ENCODE data around the gene ACAP1.

The ACAP1 gene

DNA sequence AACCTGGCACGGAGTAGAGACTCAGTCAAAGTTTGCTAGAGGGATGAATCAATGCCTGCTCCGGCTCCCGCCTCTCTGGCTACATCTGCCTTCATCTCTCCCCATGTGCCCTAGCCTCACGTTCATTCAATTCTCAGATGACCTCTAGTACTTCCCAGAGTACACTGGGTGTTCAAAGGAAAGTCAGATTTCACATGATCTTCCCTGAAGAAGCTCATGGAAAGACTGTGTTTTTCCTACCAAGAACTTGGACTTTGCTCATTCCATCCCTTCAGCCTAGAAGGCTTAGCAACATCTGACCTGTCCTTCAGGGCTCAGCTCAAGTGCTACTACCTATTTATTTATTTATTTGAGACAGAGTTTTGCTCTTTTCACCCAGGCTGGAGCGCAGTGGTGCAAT lies 33.5 kb downstream of the ACAP1 start:
- no peaks in the 10 kb centered on the region for H3K9me3 ChIP-seq (ENCODE audit: control insufficient read depth, low read length)
- no peaks in the 10 kb centered on the region for H3K36me3 ChIP-seq (ENCODE audit: control insufficient read depth, insufficient read depth, low read length)
- no peaks in the 10 kb centered on the region for H3K27me3 ChIP-seq (ENCODE audit: control insufficient read depth, insufficient read depth, low read length, poor library complexity, severe bottlenecking)
- H3K4me1 ChIP-seq (ENCODE audit: control insufficient read depth, insufficient read depth, low read length), result no peaks in the 10 kb centered on the region
- no peak overlapping the region for H3K4me3 ChIP-seq (ENCODE audit: insufficient read depth, low read depth, low read length)
- WGBS, 2 experiments, result 86 to 90% methylated on average over 5 of the region's 5 CpGs
- H3K27ac ChIP-seq (ENCODE audit: insufficient read depth, low read depth, low read length, poor library complexity, severe bottlenecking), result no peak overlapping the region

- no peaks in the 10 kb centered on the region for H3K4me1 ChIP-seq (ENCODE audit: control insufficient read depth, insufficient read depth, low read length)
- 86 to 97% methylated on average over 3 to 4 of the region's 4 CpGs for WGBS, 2 experiments
- no peak overlapping the region for H3K27ac ChIP-seq (ENCODE audit: insufficient read depth, low read depth, low read length, poor library complexity, severe bottlenecking)
- no peaks in the 10 kb centered on the region for H3K9me3 ChIP-seq (ENCODE audit: control insufficient read depth, low read length)
- no peak overlapping the region for H3K4me3 ChIP-seq (ENCODE audit: insufficient read depth, low read depth, low read length)
- H3K27me3 ChIP-seq (ENCODE audit: control insufficient read depth, insufficient read depth, low read length, poor library complexity, severe bottlenecking), result no peaks in the 10 kb centered on the region
- no peaks in the 10 kb centered on the region for H3K36me3 ChIP-seq (ENCODE audit: control insufficient read depth, insufficient read depth, low read length)
Measured at GRCh38 chr17:7370853-7371252, 34.5 kb downstream of the ACAP1 start.

GRCh38 chr17:7374353-7374752 lies 38.0 kb downstream of the ACAP1 start:
- Histone ChIP-seq H3K4me1 (ENCODE audit: control insufficient read depth, insufficient read depth, low read length) (no peaks in the 10 kb centered on the region), H3K27ac (ENCODE audit: insufficient read depth, low read depth, low read length, poor library complexity, severe bottlenecking) (no peak overlapping the region), H3K36me3 (ENCODE audit: control insufficient read depth, insufficient read depth, low read length) (no peaks in the 10 kb centered on the region), H3K27me3 (ENCODE audit: control insufficient read depth, insufficient read depth, low read length, poor library complexity, severe bottlenecking) (peaks cover 2% of the 10 kb centered on the region), H3K9me3 (ENCODE audit: control insufficient read depth, low read length) (no peaks in the 10 kb centered on the region), H3K4me3 (ENCODE audit: insufficient read depth, low read depth, low read length) (no peak overlapping the region)
- 89 to 94% methylated on average over 2 of the region's 2 CpGs for WGBS, 2 experiments

DNA sequence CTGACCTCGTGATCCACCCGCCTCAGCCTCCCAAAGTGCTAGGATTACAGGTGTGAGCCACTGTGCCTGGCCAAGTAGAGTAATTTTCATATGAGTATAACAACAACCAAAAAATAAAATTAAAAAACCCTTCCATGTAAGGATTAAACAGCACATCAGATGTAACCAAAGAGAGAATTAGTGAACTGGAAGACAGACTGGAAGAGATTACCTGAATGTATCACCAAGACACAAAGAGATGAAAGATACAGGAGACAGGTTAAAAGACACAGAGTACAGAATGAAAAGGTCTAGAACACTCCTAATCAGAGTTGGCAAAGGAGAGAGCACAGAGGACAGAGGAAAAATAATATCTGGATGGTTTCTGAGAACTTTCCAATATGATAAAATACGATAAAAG lies 42.8 kb downstream of the ACAP1 start:
- 89 to 92% methylated on average over 2 of the region's 3 CpGs for WGBS, 2 experiments
- Histone ChIP-seq H3K27ac (ENCODE audit: insufficient read depth, low read depth, low read length, poor library complexity, severe bottlenecking) (no peak overlapping the region), H3K27me3 (ENCODE audit: control insufficient read depth, insufficient read depth, low read length, poor library complexity, severe bottlenecking) (peaks cover 50% of the 10 kb centered on the region), H3K4me3 (ENCODE audit: insufficient read depth, low read depth, low read length) (no peak overlapping the region), H3K4me1 (ENCODE audit: control insufficient read depth, insufficient read depth, low read length) (no peaks in the 10 kb centered on the region), H3K36me3 (ENCODE audit: control insufficient read depth, insufficient read depth, low read length) (no peaks in the 10 kb centered on the region), H3K9me3 (ENCODE audit: control insufficient read depth, low read length) (no peaks in the 10 kb centered on the region)

DNA sequence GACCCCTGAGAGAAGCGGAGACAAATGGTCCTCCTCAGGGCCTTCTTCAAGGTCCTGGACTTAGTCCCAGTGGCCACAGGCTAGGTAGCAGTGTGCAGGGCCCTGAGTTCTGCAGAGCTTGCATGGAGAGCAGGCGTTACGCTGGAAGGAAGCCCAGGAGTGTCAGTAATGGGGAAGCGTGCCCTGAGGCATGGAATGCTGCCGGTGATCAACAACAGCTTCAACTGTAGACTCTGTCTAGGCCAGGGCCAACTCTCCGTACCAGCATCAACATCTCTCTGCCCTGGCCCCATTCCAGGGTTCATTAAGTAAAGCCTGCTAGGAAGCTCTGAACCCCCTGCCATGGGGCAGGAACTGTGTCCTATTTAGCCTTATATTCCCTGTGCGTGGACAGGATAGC lies 44.0 kb downstream of the ACAP1 start:
- no peak overlapping the region for H3K27ac ChIP-seq (ENCODE audit: insufficient read depth, low read depth, low read length, poor library complexity, severe bottlenecking)
- peaks cover 4% of the 10 kb centered on the region for H3K4me1 ChIP-seq (ENCODE audit: control insufficient read depth, insufficient read depth, low read length)
- 85 to 86% methylated on average over 7 of the region's 7 CpGs for WGBS, 2 experiments
- H3K4me3 ChIP-seq (ENCODE audit: insufficient read depth, low read depth, low read length), result peak overlapping the region; percentile 42
- H3K9me3 ChIP-seq (ENCODE audit: control insufficient read depth, low read length), result no peaks in the 10 kb centered on the region
- no peaks in the 10 kb centered on the region for H3K36me3 ChIP-seq (ENCODE audit: control insufficient read depth, insufficient read depth, low read length)
- H3K27me3 ChIP-seq (ENCODE audit: control insufficient read depth, insufficient read depth, low read length, poor library complexity, severe bottlenecking), result peaks cover 57% of the 10 kb centered on the region

DNA sequence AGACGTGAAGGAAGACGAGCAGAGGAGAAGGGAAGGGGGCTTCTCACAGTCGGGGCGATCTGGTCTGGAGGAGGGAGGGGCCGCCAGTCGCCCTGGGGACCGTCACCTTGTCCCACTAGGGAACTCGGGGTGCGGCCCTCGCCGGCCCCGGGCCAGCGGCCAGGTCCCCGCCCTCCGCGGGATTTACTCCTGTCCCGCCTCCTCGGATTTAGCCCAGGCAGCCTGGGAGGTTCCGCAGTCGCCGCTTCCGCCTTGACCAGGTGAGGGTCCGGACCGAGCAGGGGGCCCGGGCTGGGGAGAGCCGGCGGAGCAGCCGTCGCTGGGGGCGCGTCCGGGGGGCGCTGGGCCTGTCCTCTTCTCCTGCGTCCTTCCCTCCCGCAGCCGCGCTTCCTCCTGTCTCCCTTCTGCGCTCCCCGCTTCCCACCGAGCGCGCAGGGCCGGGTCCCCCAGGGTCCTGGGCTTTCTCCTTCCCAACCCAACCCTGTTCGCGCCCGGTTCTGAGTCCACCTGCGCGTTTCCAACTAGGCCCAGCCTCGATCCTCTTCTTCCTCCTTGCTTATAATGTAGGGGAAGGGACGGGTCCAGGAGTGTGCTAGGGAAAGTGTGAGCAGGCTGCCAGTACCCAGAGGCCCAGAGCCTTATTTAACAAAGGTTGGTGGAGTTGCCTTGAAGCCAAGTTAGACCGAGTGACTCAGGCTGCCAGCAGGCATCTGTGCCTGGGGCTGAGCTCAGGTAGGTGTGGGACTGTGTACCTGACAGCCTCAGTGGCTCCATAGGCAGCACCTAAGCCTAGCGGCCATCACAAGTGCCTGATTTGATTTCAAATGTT lies 44.7 kb downstream of the ACAP1 start, which contains the start of gene TNK1:
TSS of gene TNK1 (plus strand) at position 235 of the 829 bp plus-strand sequence. CDS start 1,838 bp downstream, outside the sequence.
- H3K4me1 ChIP-seq (ENCODE audit: control insufficient read depth, insufficient read depth, low read length), result peaks cover 4% of the 10 kb centered on the region
- peak within 1 kb of the TSS; percentile 42 for H3K4me3 ChIP-seq (ENCODE audit: insufficient read depth, low read depth, low read length)
- no peaks in the 10 kb centered on the region for H3K36me3 ChIP-seq (ENCODE audit: control insufficient read depth, insufficient read depth, low read length)
- peaks cover 57% of the 10 kb centered on the region for H3K27me3 ChIP-seq (ENCODE audit: control insufficient read depth, insufficient read depth, low read length, poor library complexity, severe bottlenecking)
- no peaks in the 10 kb centered on the region for H3K9me3 ChIP-seq (ENCODE audit: control insufficient read depth, low read length)
- H3K27ac ChIP-seq (ENCODE audit: insufficient read depth, low read depth, low read length, poor library complexity, severe bottlenecking), result no peak within 1 kb of the TSS
- 4% methylated on average over 48 to 52 of the region's 52 CpGs for WGBS, 2 experiments

GRCh38 chr17:7382901-7383300 lies 46.6 kb downstream of the ACAP1 start:
- WGBS, 2 experiments, result 89% methylated on average over 10 of the region's 10 CpGs
- H3K27ac ChIP-seq (ENCODE audit: insufficient read depth, low read depth, low read length, poor library complexity, severe bottlenecking), result no peak overlapping the region
- no peak overlapping the region for H3K4me3 ChIP-seq (ENCODE audit: insufficient read depth, low read depth, low read length)
- peaks cover 4% of the 10 kb centered on the region for H3K4me1 ChIP-seq (ENCODE audit: control insufficient read depth, insufficient read depth, low read length)
- H3K36me3 ChIP-seq (ENCODE audit: control insufficient read depth, insufficient read depth, low read length), result no peaks in the 10 kb centered on the region
- no peaks in the 10 kb centered on the region for H3K9me3 ChIP-seq (ENCODE audit: control insufficient read depth, low read length)
- peaks cover 57% of the 10 kb centered on the region for H3K27me3 ChIP-seq (ENCODE audit: control insufficient read depth, insufficient read depth, low read length, poor library complexity, severe bottlenecking)

DNA sequence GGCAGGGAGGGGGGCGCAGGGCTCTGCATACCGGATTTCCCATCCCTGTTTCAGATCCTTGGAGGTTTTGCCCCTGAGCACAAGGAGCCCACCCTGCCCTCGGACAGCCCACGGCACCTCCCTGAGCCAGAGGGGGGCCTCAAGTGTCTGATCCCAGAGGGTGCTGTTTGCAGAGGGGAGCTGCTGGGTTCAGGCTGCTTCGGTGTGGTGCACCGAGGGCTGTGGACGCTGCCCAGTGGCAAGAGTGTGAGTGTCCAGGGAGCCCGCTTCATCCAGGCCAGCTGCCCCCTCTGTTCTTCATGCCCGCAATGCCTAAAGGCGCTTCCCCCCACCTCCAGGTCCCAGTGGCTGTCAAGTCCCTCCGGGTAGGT lies 47.0 kb downstream of the ACAP1 start:
- H3K4me3 ChIP-seq (ENCODE audit: insufficient read depth, low read depth, low read length), result no peak overlapping the region
- peaks cover 57% of the 10 kb centered on the region for H3K27me3 ChIP-seq (ENCODE audit: control insufficient read depth, insufficient read depth, low read length, poor library complexity, severe bottlenecking)
- no peaks in the 10 kb centered on the region for H3K9me3 ChIP-seq (ENCODE audit: control insufficient read depth, low read length)
- no peak overlapping the region for H3K27ac ChIP-seq (ENCODE audit: insufficient read depth, low read depth, low read length, poor library complexity, severe bottlenecking)
- H3K36me3 ChIP-seq (ENCODE audit: control insufficient read depth, insufficient read depth, low read length), result no peaks in the 10 kb centered on the region
- WGBS, 2 experiments, result 90 to 91% methylated on average over 11 of the region's 11 CpGs
- H3K4me1 ChIP-seq (ENCODE audit: control insufficient read depth, insufficient read depth, low read length), result peaks cover 4% of the 10 kb centered on the region

DNA sequence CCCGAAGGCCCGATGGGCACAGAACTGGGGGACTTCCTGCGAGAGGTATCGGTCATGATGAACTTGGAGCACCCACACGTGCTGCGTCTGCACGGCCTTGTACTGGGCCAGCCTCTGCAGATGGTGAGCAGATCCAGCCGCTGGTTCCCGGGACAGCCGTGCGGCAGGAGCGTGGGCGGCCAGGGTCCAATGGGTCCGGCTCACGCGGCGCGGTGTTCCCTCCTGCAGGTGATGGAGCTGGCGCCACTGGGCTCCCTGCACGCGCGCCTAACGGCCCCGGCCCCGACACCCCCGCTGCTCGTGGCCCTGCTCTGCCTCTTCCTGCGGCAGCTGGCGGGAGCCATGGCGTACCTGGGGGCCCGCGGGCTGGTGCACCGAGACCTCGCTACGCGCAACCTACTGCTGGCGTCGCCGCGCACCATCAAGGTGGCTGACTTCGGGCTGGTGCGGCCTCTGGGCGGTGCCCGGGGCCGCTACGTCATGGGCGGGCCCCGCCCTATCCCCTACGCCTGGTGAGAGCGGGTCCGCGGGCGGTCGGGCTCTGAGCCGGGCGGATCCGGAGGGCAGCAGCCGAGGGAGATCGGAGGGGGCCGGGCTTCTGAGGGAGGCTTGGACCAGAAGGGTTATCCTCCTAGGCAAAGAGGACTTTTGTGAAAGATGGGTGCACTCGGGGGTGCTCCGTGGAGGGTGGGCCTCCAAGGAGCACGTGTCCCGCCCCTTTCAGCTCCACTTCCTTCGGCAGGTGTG lies 47.6 kb downstream of the ACAP1 start:
- Histone ChIP-seq H3K4me3 (ENCODE audit: insufficient read depth, low read depth, low read length) (peak overlapping the region; percentile 42), H3K9me3 (ENCODE audit: control insufficient read depth, low read length) (no peaks in the 10 kb centered on the region), H3K36me3 (ENCODE audit: control insufficient read depth, insufficient read depth, low read length) (no peaks in the 10 kb centered on the region), H3K27me3 (ENCODE audit: control insufficient read depth, insufficient read depth, low read length, poor library complexity, severe bottlenecking) (peaks cover 57% of the 10 kb centered on the region), H3K4me1 (ENCODE audit: control insufficient read depth, insufficient read depth, low read length) (peaks cover 4% of the 10 kb centered on the region), H3K27ac (ENCODE audit: insufficient read depth, low read depth, low read length, poor library complexity, severe bottlenecking) (no peak overlapping the region)
- 17 to 18% methylated on average over 65 of the region's 65 CpGs for WGBS, 2 experiments

DNA sequence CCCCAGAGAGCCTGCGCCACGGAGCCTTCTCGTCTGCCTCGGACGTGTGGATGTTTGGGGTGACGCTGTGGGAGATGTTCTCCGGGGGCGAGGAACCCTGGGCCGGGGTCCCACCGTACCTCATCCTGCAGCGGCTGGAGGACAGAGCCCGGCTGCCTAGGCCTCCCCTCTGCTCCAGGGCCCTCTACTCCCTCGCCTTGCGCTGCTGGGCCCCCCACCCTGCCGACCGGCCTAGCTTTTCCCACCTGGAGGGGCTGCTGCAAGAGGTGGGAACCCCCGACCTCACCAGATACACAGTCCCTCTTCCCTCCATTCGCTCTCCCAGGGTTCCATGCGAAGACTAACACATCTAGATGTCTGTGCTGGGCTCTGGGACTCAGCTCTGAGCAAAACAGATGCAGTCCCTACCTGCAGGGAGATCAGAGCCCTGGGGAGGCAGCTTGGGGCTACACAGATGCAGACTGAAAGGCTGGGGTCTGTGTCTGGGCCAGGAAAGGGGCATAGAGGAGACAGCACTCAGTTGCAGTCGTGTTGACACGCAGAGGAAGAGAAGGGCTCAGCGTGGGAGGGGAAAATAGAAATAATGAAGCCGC lies 48.3 kb downstream of the ACAP1 start:
- 55 to 57% methylated on average over 23 of the region's 23 CpGs for WGBS, 2 experiments
- Histone ChIP-seq H3K27me3 (ENCODE audit: control insufficient read depth, insufficient read depth, low read length, poor library complexity, severe bottlenecking) (peaks cover 53% of the 10 kb centered on the region), H3K4me1 (ENCODE audit: control insufficient read depth, insufficient read depth, low read length) (peaks cover 4% of the 10 kb centered on the region), H3K4me3 (ENCODE audit: insufficient read depth, low read depth, low read length) (peak overlapping the region; percentile 42), H3K36me3 (ENCODE audit: control insufficient read depth, insufficient read depth, low read length) (no peaks in the 10 kb centered on the region), H3K9me3 (ENCODE audit: control insufficient read depth, low read length) (no peaks in the 10 kb centered on the region), H3K27ac (ENCODE audit: insufficient read depth, low read depth, low read length, poor library complexity, severe bottlenecking) (no peak overlapping the region)
